Activated CD4-positive, alpha-beta T cell treated with anti-CD3 and anti-CD28 coated beads for 1 hour (primary cell): Measurements from ENCODE around the gene ITPRIP.

Experiments used
- DNase-seq: peaks from one replicate; pipeline ENCODE4 v3.0.0-alpha.2; 2020

Gene ITPRIP

GRCh38 chr10:104325436-104326435, 12.5 kb downstream of the ITPRIP start:
- no peak for DNase-seq

- no peak for DNase-seq
Measured at GRCh38 chr10:104324931-104325330, 13.3 kb downstream of the ITPRIP start.

- no peak for DNase-seq
Measured at GRCh38 chr10:104324221-104324686, 14.0 kb downstream of the ITPRIP start.

GRCh38 chr10:104323760-104324201, 14.5 kb downstream of the ITPRIP start:
- no peak for DNase-seq

GRCh38 chr10:104323085-104323484, 15.2 kb downstream of the ITPRIP start:
- no peak for DNase-seq

- no peak for DNase-seq
Measured at GRCh38 chr10:104322416-104322782, 15.9 kb downstream of the ITPRIP start.

- DNase-seq = no peak
Measured at GRCh38 chr10:104321725-104322415, 16.4 kb downstream of the ITPRIP start.

- DNase-seq = no peak
Measured at GRCh38 chr10:104321226-104321625, 17.0 kb downstream of the ITPRIP start.

GRCh38 chr10:104318810-104319741, 19.2 kb downstream of the ITPRIP start:
- no peak for DNase-seq

GRCh38 chr10:104318326-104318725, 19.9 kb downstream of the ITPRIP start:
- no peak for DNase-seq

GRCh38 chr10:104317726-104318299, 20.5 kb downstream of the ITPRIP start:
- no peak for DNase-seq

- DNase-seq = no peak
Measured at GRCh38 chr10:104317269-104317710, 21.0 kb downstream of the ITPRIP start.

GRCh38 chr10:104316321-104317099, 21.8 kb downstream of the ITPRIP start:
- DNase-seq = no peak

GRCh38 chr10:104315486-104315921, 22.8 kb downstream of the ITPRIP start:
- DNase-seq = no peak

GRCh38 chr10:104314591-104315485, 23.4 kb downstream of the ITPRIP start:
- DNase-seq = no peak

- DNase-seq = no peak
Measured at GRCh38 chr10:104311184-104311720, 27.0 kb downstream of the ITPRIP start.

GRCh38 chr10:104309980-104310978, 28.0 kb downstream of the ITPRIP start:
- no peak for DNase-seq

- no peak for DNase-seq
Measured at GRCh38 chr10:104308439-104308903, 29.8 kb downstream of the ITPRIP start.
